ENCODE data around the gene SIGLEC7. TPM values are rescaled to one million over a fixed set of nuclear protein-coding genes. Genes with fewer than 3 reads are reported as not detected.
A peak's percentile ranks its signal among the peaks of the same experiment; 100 is the strongest.

Gene SIGLEC7
- total RNA-seq, 1 donor from 2014 or later, result 4.8 TPM

GRCh38 chr19:51101171-51101865, 40.8 kb upstream of the SIGLEC7 start:
- no peak for DNase-seq (ENCODE audit: low spot score in 2 of 2)
- H3K9me3 ChIP-seq, result no peaks in the 10 kb centered on the region
- intact Hi-C loops (cut with DNase I), result loop anchor here (10.0 kb wide), 2 partner anchors 263 to 603 kb away; partner anchors contain the start of genes CLDND2 and ETFB
- H3K27ac ChIP-seq, result no peak overlapping the region
- TF ChIP-seq, protein P1, sequence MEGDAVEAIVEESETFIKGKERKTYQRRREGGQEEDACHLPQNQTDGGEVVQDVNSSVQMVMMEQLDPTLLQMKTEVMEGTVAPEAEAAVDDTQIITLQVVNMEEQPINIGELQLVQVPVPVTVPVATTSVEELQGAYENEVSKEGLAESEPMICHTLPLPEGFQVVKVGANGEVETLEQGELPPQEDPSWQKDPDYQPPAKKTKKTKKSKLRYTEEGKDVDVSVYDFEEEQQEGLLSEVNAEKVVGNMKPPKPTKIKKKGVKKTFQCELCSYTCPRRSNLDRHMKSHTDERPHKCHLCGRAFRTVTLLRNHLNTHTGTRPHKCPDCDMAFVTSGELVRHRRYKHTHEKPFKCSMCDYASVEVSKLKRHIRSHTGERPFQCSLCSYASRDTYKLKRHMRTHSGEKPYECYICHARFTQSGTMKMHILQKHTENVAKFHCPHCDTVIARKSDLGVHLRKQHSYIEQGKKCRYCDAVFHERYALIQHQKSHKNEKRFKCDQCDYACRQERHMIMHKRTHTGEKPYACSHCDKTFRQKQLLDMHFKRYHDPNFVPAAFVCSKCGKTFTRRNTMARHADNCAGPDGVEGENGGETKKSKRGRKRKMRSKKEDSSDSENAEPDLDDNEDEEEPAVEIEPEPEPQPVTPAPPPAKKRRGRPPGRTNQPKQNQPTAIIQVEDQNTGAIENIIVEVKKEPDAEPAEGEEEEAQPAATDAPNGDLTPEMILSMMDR (IDR thresholded peaks at IDR 0.05), result no peak
- H3K36me3 ChIP-seq, result peaks cover 18 to 42% of the 10 kb centered on the region in 2 donors
- no peak overlapping the region for H3K4me3 ChIP-seq
- H3K4me1 ChIP-seq, result no peaks in the 10 kb centered on the region
- H3K27me3 ChIP-seq, result no peaks in the 10 kb centered on the region

DNA sequence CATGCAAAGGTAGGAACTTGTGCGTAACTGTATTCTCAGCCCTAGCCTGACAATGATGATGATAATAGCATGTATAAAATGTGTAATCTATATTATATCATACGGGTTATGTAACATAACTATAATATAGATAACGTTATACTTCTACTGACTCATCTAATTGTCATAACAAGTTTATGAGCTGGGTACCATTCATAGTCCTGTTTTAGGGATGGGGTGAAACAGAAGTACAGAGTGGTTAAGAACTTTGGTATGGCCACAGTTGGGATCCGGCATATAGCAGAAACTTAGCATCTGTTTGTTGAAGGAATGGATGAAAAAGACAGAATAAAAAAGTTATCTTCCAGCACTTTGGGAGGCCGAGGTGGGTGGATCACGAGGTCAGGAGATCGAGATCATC, 39.1 kb upstream of the SIGLEC7 start:
- DNase-seq (ENCODE audit: low spot score in 2 of 2), result no peak
- H3K27me3 ChIP-seq, result no peaks in the 10 kb centered on the region
- no peaks in the 10 kb centered on the region for H3K9me3 ChIP-seq
- H3K36me3 ChIP-seq, result peaks cover 18 to 38% of the 10 kb centered on the region in 2 donors
- H3K27ac ChIP-seq, result no peak overlapping the region
- H3K4me1 ChIP-seq, result peaks cover 6 to 7% of the 10 kb centered on the region in 2 donors
- intact Hi-C loops (cut with DNase I), result loop anchor here (10.0 kb wide), 2 partner anchors 262 to 602 kb away; partner anchors contain the start of genes CLDND2 and ETFB
- H3K4me3 ChIP-seq, result no peak overlapping the region
- TF ChIP-seq, protein P1 (IDR thresholded peaks at IDR 0.05), result no peak

DNA sequence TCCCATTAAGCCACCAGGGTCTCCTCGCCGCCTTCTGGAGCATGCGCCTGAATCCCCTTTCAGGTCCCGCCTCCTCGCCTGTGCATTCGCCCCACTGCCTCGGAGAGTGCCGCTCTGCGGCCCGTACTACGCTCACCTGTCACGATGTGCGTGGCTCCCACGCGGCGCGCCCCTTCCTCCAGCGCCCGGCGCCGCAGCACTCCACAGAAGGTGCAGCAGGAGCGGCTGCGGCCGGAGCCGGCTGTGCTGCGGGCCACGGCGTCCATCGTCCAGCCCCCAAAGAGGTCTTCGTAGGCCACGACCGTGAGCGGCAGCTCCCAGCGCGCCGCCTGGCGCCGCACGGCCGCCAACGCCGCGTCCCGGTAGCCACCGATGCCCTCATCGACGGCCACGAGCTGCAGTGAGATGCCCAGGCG, 38.2 kb upstream of the SIGLEC7 start:
- intact Hi-C loops (cut with DNase I), result loop anchor here (10.0 kb wide), 2 partner anchors 261 to 601 kb away; partner anchors contain the start of genes CLDND2 and ETFB
- Histone ChIP-seq H3K9me3 (no peaks in the 10 kb centered on the region), H3K27ac (no peak overlapping the region), H3K4me1 (peaks cover 6 to 8% of the 10 kb centered on the region in 2 donors), H3K36me3 (peaks cover 18 to 33% of the 10 kb centered on the region in 2 donors), H3K4me3 (no peak overlapping the region), H3K27me3 (no peaks in the 10 kb centered on the region)
- DNase-seq (ENCODE audit: low spot score in 2 of 2), result no peak
- TF ChIP-seq, protein P1 (IDR thresholded peaks at IDR 0.05), result no peak

- peak overlapping the region in 1 of 2 donors; percentile 37 for H3K27ac ChIP-seq
- peaks cover 6 to 9% of the 10 kb centered on the region in 2 donors for H3K4me1 ChIP-seq
- peak overlapping the region; percentile 69 to 74 for H3K4me3 ChIP-seq
- TF ChIP-seq, protein P1 (IDR thresholded peaks at IDR 0.05), result no peak
- no peaks in the 10 kb centered on the region for H3K27me3 ChIP-seq
- no peak for DNase-seq (ENCODE audit: low spot score in 2 of 2)
- H3K36me3 ChIP-seq, result peaks cover 11 to 19% of the 10 kb centered on the region in 2 donors
- H3K9me3 ChIP-seq, result no peaks in the 10 kb centered on the region
- intact Hi-C loops (cut with DNase I), result loop anchor here (1.0 to 10.0 kb wide), 8 partner anchors 233 to 730 kb away; partner anchors contain the start of genes CLDND2, ETFB, JOSD2 and NR1H2
Observed at GRCh38 chr19:51107406-51108065, 34.6 kb upstream of the SIGLEC7 start.

- Histone ChIP-seq H3K27ac (peak within 1 kb of the TSS; percentile 37 to 45), H3K36me3 (peaks cover 5 to 12% of the 10 kb centered on the region in 2 donors), H3K9me3 (no peaks in the 10 kb centered on the region), H3K4me1 (peaks cover 6 to 9% of the 10 kb centered on the region in 2 donors), H3K27me3 (no peaks in the 10 kb centered on the region), H3K4me3 (peak within 1 kb of the TSS; percentile 69 to 74)
- DNase-seq (ENCODE audit: low spot score in 2 of 2), result peak; percentile 98 to 100
- intact Hi-C loops (cut with DNase I), result loop anchor here (1.0 to 10.0 kb wide), 8 partner anchors 233 to 731 kb away; partner anchors contain the start of genes CLDND2, ETFB, JOSD2 and NR1H2
- TF ChIP-seq, protein P1 (IDR thresholded peaks at IDR 0.05), result peak in 1 of 3 experiments; percentile 50
Observed at GRCh38 chr19:51108066-51108804, 33.9 kb upstream of the SIGLEC7 start, which contains the start of gene CTU1. TSS of gene CTU1 (minus strand) at chr19:51108409. CDS start at chr19:51104569, 3,840 bp downstream.

Data from ascending aorta (tissue), 2 donors.